H9 (cell line): ENCODE measurements around the gene PAGE2. TPM values are rescaled to one million over a fixed set of nuclear protein-coding genes. Genes with fewer than 3 reads are reported as not detected.

Experiments
- DNase-seq: peaks from one replicate; pipeline ENCODE4 v3.0.0-alpha.2; 2017
- H2AFZ ChIP-seq: one replicate; pipeline ENCODE4 v1.6.1; 2013; ENCODE audit warnings: mild to moderate bottlenecking, low read length, control low read depth, moderate library complexity
- H2AK5ac ChIP-seq: 2 replicates; pipeline ENCODE4 v1.6.1; 2013; ENCODE audit warnings: low read length, control low read depth, mixed read lengths; ENCODE audit not compliant: insufficient read length
- H2BK120ac ChIP-seq: one replicate; pipeline ENCODE4 v1.6.1; 2013; ENCODE audit warnings: low read depth, mild to moderate bottlenecking, low read length, control low read depth, inconsistent platforms; ENCODE audit not compliant: poor library complexity, severe bottlenecking
- H2BK12ac ChIP-seq: 2 replicates; pipeline ENCODE4 v1.6.1; 2013; ENCODE audit warnings: low read length, control low read depth, mixed read lengths, low read depth; ENCODE audit not compliant: insufficient read length
- H2BK15ac ChIP-seq: 2 replicates; pipeline ENCODE4 v1.6.1; 2013; ENCODE audit warnings: low read depth, low read length, control low read depth
- H2BK20ac ChIP-seq: one replicate; pipeline ENCODE4 v1.6.1; 2013; ENCODE audit warnings: low read depth, mild to moderate bottlenecking, low read length, control low read depth, inconsistent platforms; ENCODE audit not compliant: poor library complexity, severe bottlenecking
- H2BK5ac ChIP-seq: 2 replicates; pipeline ENCODE4 v1.6.1; 2013; ENCODE audit warnings: low read length, control low read depth, mixed read lengths; ENCODE audit not compliant: insufficient read length
- H3K14ac ChIP-seq: 2 replicates; pipeline ENCODE4 v1.6.1; 2013; ENCODE audit warnings: low read length, control low read depth; ENCODE audit not compliant: insufficient read depth
- H3K18ac ChIP-seq: 2 replicates; pipeline ENCODE4 v1.6.1; 2013; ENCODE audit warnings: low read depth, mild to moderate bottlenecking, mixed read lengths, low read length, control low read depth; ENCODE audit not compliant: insufficient read length
- H3K23ac ChIP-seq: 2 replicates; pipeline ENCODE4 v1.6.1; 2013; ENCODE audit warnings: low read length, control low read depth, mixed read lengths, low read depth; ENCODE audit not compliant: insufficient read length
- H3K23me2 ChIP-seq: 2 replicates; pipeline ENCODE4 v1.6.1; 2013; ENCODE audit warnings: low read depth, mild to moderate bottlenecking, mixed read lengths, low read length, control low read depth; ENCODE audit not compliant: insufficient read length, poor library complexity, severe bottlenecking
- H3K27ac ChIP-seq: 2 replicates; pipeline ENCODE4 v1.5.1; 2013; ENCODE audit warnings: low read length, control low read depth, mixed read lengths, low read depth; ENCODE audit not compliant: insufficient read length
- H3K27me3 ChIP-seq: 2 replicates; pipeline ENCODE4 v1.6.1; 2013; ENCODE audit warnings: low read length, control low read depth, inconsistent platforms; ENCODE audit not compliant: insufficient read depth
- H3K4ac ChIP-seq: 2 replicates; pipeline ENCODE4 v1.6.1; 2013; ENCODE audit warnings: low read depth, mild to moderate bottlenecking, control low read depth, inconsistent platforms, low read length, moderate library complexity
- H3K4me1 ChIP-seq: 2 replicates; pipeline ENCODE4 v1.6.1; 2013; ENCODE audit warnings: low read length, control low read depth, inconsistent platforms; ENCODE audit not compliant: insufficient read depth
- H3K4me2 ChIP-seq: 2 replicates; pipeline ENCODE4 v1.6.1; 2013; ENCODE audit warnings: low read length, control low read depth, mixed read lengths; ENCODE audit not compliant: insufficient read length, insufficient read depth
- H3K56ac ChIP-seq: 2 replicates; pipeline ENCODE4 v1.6.1; 2013; ENCODE audit warnings: low read depth, mild to moderate bottlenecking, mixed read lengths, low read length, control low read depth; ENCODE audit not compliant: insufficient read length
- H3K79me1 ChIP-seq: 2 replicates; pipeline ENCODE4 v1.6.1; 2013; ENCODE audit warnings: low read depth, mild to moderate bottlenecking, moderate library complexity, low read length, control low read depth, inconsistent platforms; ENCODE audit not compliant: insufficient read depth, poor library complexity, severe bottlenecking
- H3K79me2 ChIP-seq: 2 replicates; pipeline ENCODE4 v1.6.1; 2013; ENCODE audit warnings: low read length, control low read depth, inconsistent platforms; ENCODE audit not compliant: insufficient read depth
- H3K9ac ChIP-seq: 2 replicates; pipeline ENCODE4 v1.6.1; 2013; ENCODE audit warnings: low read length, control low read depth, mixed read lengths; ENCODE audit not compliant: insufficient read length; ENCODE audit errors: extremely low read depth
- H3K9me3 ChIP-seq: one replicate; pipeline ENCODE4 v1.6.1; 2013; ENCODE audit warnings: low read depth, low read length, inconsistent platforms; ENCODE audit not compliant: control insufficient read depth
- H3T11ph ChIP-seq: one replicate; pipeline ENCODE4 v1.6.1; 2013; ENCODE audit warnings: mild to moderate bottlenecking, low read length, control low read depth, inconsistent platforms
- H4K20me1 ChIP-seq: one replicate; pipeline ENCODE4 v1.6.1; 2013; ENCODE audit not compliant: control insufficient read depth, insufficient read length, insufficient read depth
- H4K5ac ChIP-seq: 2 replicates; pipeline ENCODE4 v1.6.1; 2013; ENCODE audit warnings: low read depth, mild to moderate bottlenecking, mixed read lengths, low read length, control low read depth; ENCODE audit not compliant: insufficient read length
- H4K8ac ChIP-seq: replicated peaks from 2 replicates; pipeline ENCODE4 v1.6.1; 2013; ENCODE audit warnings: low read length, control low read depth, mixed read lengths, low read depth; ENCODE audit not compliant: insufficient read length
- H4K91ac ChIP-seq: 2 replicates; pipeline ENCODE4 v1.6.1; 2013; ENCODE audit warnings: low read depth, mild to moderate bottlenecking, moderate library complexity, mixed read lengths, low read length, control low read depth; ENCODE audit not compliant: insufficient read length
- H3K27ac Mint-ChIP-seq, 3 experiments: 2 replicates in 2 of 3; 3 replicates in 1 of 3; pipeline ENCODE4 v1.8.0; 2020 to 2021; ENCODE audit warnings: mixed read lengths in 3 of 3, mild to moderate bottlenecking in 1 of 3, moderate library complexity in 1 of 3
- H3K27me3 Mint-ChIP-seq: 2 replicates; pipeline ENCODE4 v1.8.0; 2021; ENCODE audit warnings: low read depth, mild to moderate bottlenecking, moderate library complexity, mixed read lengths
- H3K36me3 Mint-ChIP-seq, 3 experiments: 2 replicates in 2 of 3; 3 replicates in 1 of 3; pipeline ENCODE4 v1.8.0; 2020 to 2021; ENCODE audit warnings: low read depth in 3 of 3, mixed read lengths in 3 of 3; ENCODE audit not compliant: insufficient read depth in 1 of 3
- H3K4me1 Mint-ChIP-seq, 2 experiments: 2 replicates each; pipeline ENCODE4 v1.8.0; 2020; ENCODE audit warnings: mixed read lengths in 2 of 2
- H3K4me3 Mint-ChIP-seq, 2 experiments: 2 replicates in 1 of 2; 3 replicates in 1 of 2; pipeline ENCODE4 v1.8.0; 2020 to 2021; ENCODE audit warnings: mild to moderate bottlenecking in 2 of 2, mixed read lengths in 2 of 2, moderate library complexity in 1 of 2
- H3K9me3 Mint-ChIP-seq, 2 experiments: 2 replicates in 1 of 2; 3 replicates in 1 of 2; pipeline ENCODE4 v1.8.0; 2020; ENCODE audit warnings: mild to moderate bottlenecking in 2 of 2, mixed read lengths in 2 of 2, moderate library complexity in 1 of 2
- CTCF ChIP-seq: fragments of 200-600 bp; sonication (generic); conservative IDR thresholded peaks from 3 replicates; pipeline ENCODE4 v1.8.0; 2021; ENCODE audit warnings: antibody characterized with exemption, mild to moderate bottlenecking
- WGBS: extraction: QIAGEN DNeasy Blood & Tissue Kit; methylation state at CpG from one replicate; pipeline ENCODE4 v1.1.7; 2013; ENCODE audit warnings: missing lambda C conversion rate, low lambda C conversion rate, mixed read lengths; ENCODE audit not compliant: insufficient read length; ENCODE audit errors: extremely low coverage; 5-methylcytosine and 5-hydroxymethylcytosine counted together
- total RNA-seq: library from RNA; stranded (reverse); gene quantifications from 2 replicates; pipeline ENCODE4 v1.2.1, GENCODE V29; 2021

Gene PAGE2
- total RNA-seq, 1 experiment from 2014 or later, result not detected

DNA sequence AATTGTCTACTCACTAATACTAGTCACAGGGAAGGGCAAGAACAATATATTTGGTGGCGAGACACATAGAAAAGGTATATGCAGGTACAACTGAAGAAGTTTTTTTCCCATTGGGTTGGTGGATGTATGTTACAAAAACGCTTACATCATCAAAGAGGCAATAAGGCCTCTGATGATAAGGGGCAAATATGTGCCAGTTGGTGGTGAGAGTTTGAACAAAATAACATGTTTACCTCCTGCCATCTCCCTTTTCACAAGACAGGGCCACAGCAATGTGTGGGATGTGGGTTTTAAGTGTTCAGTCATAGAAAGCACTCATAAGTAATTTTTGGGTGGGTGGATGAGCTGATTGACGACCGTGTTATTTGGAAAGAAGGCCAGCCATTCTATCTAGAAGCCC is 41.7 kb downstream of the PAGE2 start:
- DNase-seq, result no peak
- H3K27ac ChIP-seq, result no peak overlapping the region
- no peak overlapping the region for H2BK15ac ChIP-seq
- no peaks in the 10 kb centered on the region for H3K4me1 ChIP-seq
- no peak for TF ChIP-seq CTCF
- no peak overlapping the region for H2AK5ac ChIP-seq
- H2AFZ ChIP-seq, result no peak overlapping the region
- H2BK20ac ChIP-seq, result no peak overlapping the region
- no peak overlapping the region for H3K9ac ChIP-seq
- H2BK12ac ChIP-seq, result no peak overlapping the region
- H3K4me3 Mint-ChIP-seq, result no peak overlapping the region
- H3K18ac ChIP-seq, result no peak overlapping the region
- no peaks in the 10 kb centered on the region; a peak in 1 of 7 replicates for H3K36me3 Mint-ChIP-seq
- no peak overlapping the region for H3K27ac Mint-ChIP-seq
- H4K5ac ChIP-seq, result no peak overlapping the region
- no peak overlapping the region for H3K23ac ChIP-seq
- H3K9me3 ChIP-seq, result peaks cover 63% of the 10 kb centered on the region
- no peaks in the 10 kb centered on the region for H3K79me1 ChIP-seq
- H4K91ac ChIP-seq, result no peak overlapping the region
- H3T11ph ChIP-seq, result no peak overlapping the region
- H4K20me1 ChIP-seq, result no peaks in the 10 kb centered on the region
- no peak overlapping the region for H4K8ac ChIP-seq
- H2BK120ac ChIP-seq, result no peak overlapping the region
- no peak overlapping the region for H3K4me2 ChIP-seq
- peaks cover 2% of the 10 kb centered on the region; the same call in 1 of the 2 replicates for H3K27me3 Mint-ChIP-seq
- peaks cover 54 to 68% of the 10 kb centered on the region in 2 experiments for H3K9me3 Mint-ChIP-seq
- H3K56ac ChIP-seq, result no peak overlapping the region
- no peak overlapping the region for H2BK5ac ChIP-seq
- H3K79me2 ChIP-seq, result no peaks in the 10 kb centered on the region
- H3K4ac ChIP-seq, result no peak overlapping the region
- no peaks in the 10 kb centered on the region for H3K23me2 ChIP-seq
- WGBS, result no CpG with 5 or more reads among the region's 4 CpGs
- no peak overlapping the region for H3K14ac ChIP-seq
- no peaks in the 10 kb centered on the region for H3K27me3 ChIP-seq
- 0 out of 4 replicates have a peak, but pooled peaks cover 0 to 3% of the 10 kb centered on the region in 2 experiments for H3K4me1 Mint-ChIP-seq
